ENCODE data around the gene LARP1. TPM values are rescaled to one million over a fixed set of nuclear protein-coding genes. Genes with fewer than 3 reads are reported as not detected.
A peak's percentile ranks its signal among the peaks of the same experiment; 100 is the strongest.

Gene LARP1
- total and polyA plus RNA-seq, 9 of the 15 experiments (the other 6 are each of a cell fraction or from before 2014, with no cell fraction given): 22.6 to 300 (median 92.0) TPM

- no peak for TF ChIP-seq SMARCC2 (IDR thresholded peaks at IDR 0.05; ENCODE audit: low read depth)
- peak; percentile 70 for TF ChIP-seq USF2 (CRISPR knock-in tag; IDR thresholded peaks at IDR 0.05)
- TF ChIP-seq ETV5 (CRISPR knock-in tag; IDR thresholded peaks at IDR 0.05; ENCODE audit: low read depth): no peak
- peak; percentile 93 for TF ChIP-seq PRDM10 (IDR thresholded peaks at IDR 0.05; ENCODE audit: partially characterized antibody)
- 0 out of 2 replicates have a peak, but pooled peaks have one; percentile 19 for TF ChIP-seq CREB3L1 (IDR thresholded peaks at IDR 0.05; ENCODE audit: borderline replicate concordance, low read depth)
- TF ChIP-seq ZFP1 (CRISPR knock-in tag; IDR thresholded peaks at IDR 0.05): no peak
- peak; percentile 65 for TF ChIP-seq EGR1 (conservative IDR thresholded peaks at IDR 0.05)
- peak; percentile 39 for TF ChIP-seq PCBP1 (IDR thresholded peaks at IDR 0.05; ENCODE audit: low read depth, low read length, poor library complexity, severe bottlenecking)
- TF ChIP-seq GABPB2 (CRISPR knock-in tag; conservative IDR thresholded peaks at IDR 0.05): no peak
- no peak for TF ChIP-seq ZNF707 (CRISPR knock-in tag; conservative IDR thresholded peaks at IDR 0.05)
- TF ChIP-seq ATF1 (CRISPR knock-in tag; IDR thresholded peaks at IDR 0.05): no peak
- TF ChIP-seq ATF1 (tag; IDR thresholded peaks at IDR 0.05): peak; percentile 33; the same call in 1 of the 2 replicates
- no peak for TF ChIP-seq ZNF280B (CRISPR knock-in tag; IDR thresholded peaks at IDR 0.05)
- 0 out of 2 replicates have a peak, but pooled peaks have one; percentile 21 for TF ChIP-seq SAFB (IDR thresholded peaks at IDR 0.05; ENCODE audit: borderline replicate concordance, low read depth, low read length)
- TF ChIP-seq CBFA2T3 (IDR thresholded peaks at IDR 0.05): peak; percentile 6; the same call in 1 of the 2 replicates
- TF ChIP-seq HLTF (IDR thresholded peaks at IDR 0.05): no peak
- TF ChIP-seq ZNF324 (CRISPR knock-in tag; IDR thresholded peaks at IDR 0.05): no peak
- TF ChIP-seq USF1 (CRISPR knock-in tag; IDR thresholded peaks at IDR 0.05): peak; percentile 63
- TF ChIP-seq TEAD2 (tag; IDR thresholded peaks at IDR 0.05): no peak
Measured at GRCh38 chr5:154756868-154757813, 2.0 kb downstream of the LARP1 start (continued).
